ENCODE measurements around the gene ZCCHC24. TPM values are rescaled to one million over a fixed set of nuclear protein-coding genes. Genes with fewer than 3 reads are reported as not detected.

The ZCCHC24 gene
- total and polyA plus RNA-seq, 2 donors (not counting 3 experiments of a cell fraction or from before 2014, with no cell fraction given): 5.2 to 8.4 TPM

DNA sequence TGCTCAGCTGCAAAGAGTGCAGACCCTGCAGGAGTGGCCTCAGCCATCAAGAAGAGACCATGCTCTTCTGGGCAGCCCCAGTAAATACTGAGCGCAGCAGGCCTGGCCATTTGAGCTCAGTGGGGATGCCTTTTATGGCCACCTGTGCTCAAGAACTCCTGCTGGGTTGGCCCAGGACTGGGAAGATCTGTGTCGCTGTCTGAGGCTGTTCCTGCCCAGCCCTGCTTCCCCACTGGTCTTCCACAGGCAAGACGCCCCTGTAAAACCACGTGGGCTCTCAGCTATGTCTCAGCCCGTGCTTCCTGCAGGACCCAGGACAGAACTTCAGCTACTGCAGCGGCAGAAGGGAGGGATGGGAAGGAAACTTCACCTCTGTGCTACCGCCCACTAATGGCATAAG, 108.7 kb downstream of the ZCCHC24 start:
- ChIA-PET POLR2A (no interaction called here), CTCF (interaction anchor here (1.2 kb wide), 1 partner anchor 21 kb away, joined by 4 read pairs; no protein-coding TSS in a partner anchor)
- Histone ChIP-seq H3K9me1 (replicated peaks; ENCODE audit: control insufficient read depth, extremely low read depth, insufficient read depth, low read length) (no peaks in the 10 kb centered on the region), H3K36me3 (ENCODE audit: control insufficient read depth in 2 of 2, extremely low read depth in 1 of 2, insufficient read depth in 2 of 2, low read length in 2 of 2) (no peaks in the 10 kb centered on the region), H3K4me3 (replicated peaks in 1 of 3; ENCODE audit: insufficient read depth in 1 of 3, low read depth in 1 of 3, low read length in 3 of 3) (no peak overlapping the region), H3K27ac (ENCODE audit: insufficient read depth, low read depth, low read length) (no peak overlapping the region), H3K27me3 (ENCODE audit: control insufficient read depth in 2 of 2, insufficient read depth in 2 of 2, low read length in 2 of 2) (no peaks in the 10 kb centered on the region), H3K9me3 (replicated peaks; ENCODE audit: control insufficient read depth, insufficient read depth, low read length) (no peaks in the 10 kb centered on the region), H3K79me2 (ENCODE audit: control insufficient read depth, insufficient read depth, low read length) (no peaks in the 10 kb centered on the region), H4K20me1 (replicated peaks; ENCODE audit: control insufficient read depth, extremely low read depth, insufficient read depth, low read length) (no peaks in the 10 kb centered on the region), H3K4me2 (ENCODE audit: insufficient read depth, low read length) (no peak overlapping the region), H2AFZ (ENCODE audit: low read depth, low read length) (no peak overlapping the region), H3K4me1 (ENCODE audit: control insufficient read depth, extremely low read depth, insufficient read depth, low read length) (no peaks in the 10 kb centered on the region), H3K9ac (replicated peaks; ENCODE audit: extremely low read depth, insufficient read depth, low read length) (no peak overlapping the region)
- no TSS peak for BruUV-seq (replicated peaks)
- intact Hi-C loops (cut with micrococcal nuclease): no loop called here
- TF ChIP-seq POLR2AphosphoS5 (IDR thresholded peaks at IDR 0.05; ENCODE audit: insufficient read depth, low read depth, low read length): no peak
- no peak for TF ChIP-seq FOS (IDR thresholded peaks at IDR 0.05; ENCODE audit: borderline replicate concordance, insufficient read depth, low read length)
- TF ChIP-seq, protein P1, sequence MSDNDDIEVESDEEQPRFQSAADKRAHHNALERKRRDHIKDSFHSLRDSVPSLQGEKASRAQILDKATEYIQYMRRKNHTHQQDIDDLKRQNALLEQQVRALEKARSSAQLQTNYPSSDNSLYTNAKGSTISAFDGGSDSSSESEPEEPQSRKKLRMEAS (IDR thresholded peaks at IDR 0.05; ENCODE audit: insufficient read depth, insufficient read length): no peak
- FAIRE-seq (no peak), DNase-seq (ENCODE audit: low read depth, low spot score) (no peak)
- dilution Hi-C loops (cut with MboI; ENCODE audit: extremely low pct_ligation_motif_present, low sequenced_read_pairs): no loop called here

DNA sequence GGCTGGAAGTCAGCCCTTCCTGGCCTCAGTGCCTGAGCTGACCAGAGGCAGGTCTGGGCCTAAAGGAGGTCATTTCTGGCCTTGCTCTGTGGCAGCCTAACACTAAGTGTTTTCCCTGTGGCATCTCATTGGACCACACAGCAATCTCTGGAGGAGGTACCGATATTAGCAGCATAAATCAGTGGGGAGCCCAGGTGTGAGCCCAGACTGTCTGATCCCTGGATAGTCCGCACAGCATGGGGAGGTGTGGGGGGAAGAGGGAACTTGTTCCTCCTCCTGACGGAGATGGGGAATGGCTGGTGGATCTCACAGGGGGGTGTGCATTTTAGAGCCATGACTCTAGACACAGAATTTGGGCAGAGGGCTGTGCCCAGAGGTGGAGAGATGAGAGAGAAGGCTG, 109.1 kb downstream of the ZCCHC24 start:
- POLR2A ChIA-PET: no interaction called here
- H2AFZ ChIP-seq (ENCODE audit: low read depth, low read length): no peak overlapping the region
- BruUV-seq (replicated peaks): no TSS peak
- H3K4me1 ChIP-seq (ENCODE audit: control insufficient read depth, extremely low read depth, insufficient read depth, low read length): no peaks in the 10 kb centered on the region
- CTCF ChIA-PET: interaction anchor here (1.2 kb wide), 1 partner anchor 22 kb away, joined by 4 read pairs; no protein-coding TSS in a partner anchor
- dilution Hi-C loops (cut with MboI; ENCODE audit: extremely low pct_ligation_motif_present, low sequenced_read_pairs): no loop called here
- H3K27me3 ChIP-seq (ENCODE audit: control insufficient read depth in 2 of 2, insufficient read depth in 2 of 2, low read length in 2 of 2): no peaks in the 10 kb centered on the region
- no peaks in the 10 kb centered on the region for H3K79me2 ChIP-seq (ENCODE audit: control insufficient read depth, insufficient read depth, low read length)
- DNase-seq (ENCODE audit: low read depth, low spot score): no peak
- H3K9ac ChIP-seq (replicated peaks; ENCODE audit: extremely low read depth, insufficient read depth, low read length): no peak overlapping the region
- H3K4me2 ChIP-seq (ENCODE audit: insufficient read depth, low read length): no peak overlapping the region
- no peak overlapping the region for H3K27ac ChIP-seq (ENCODE audit: insufficient read depth, low read depth, low read length)
- intact Hi-C loops (cut with micrococcal nuclease): no loop called here
- H3K4me3 ChIP-seq (replicated peaks in 1 of 3; ENCODE audit: insufficient read depth in 1 of 3, low read depth in 1 of 3, low read length in 3 of 3): no peak overlapping the region
- no peaks in the 10 kb centered on the region for H3K9me3 ChIP-seq (replicated peaks; ENCODE audit: control insufficient read depth, insufficient read depth, low read length)
- H3K9me1 ChIP-seq (replicated peaks; ENCODE audit: control insufficient read depth, extremely low read depth, insufficient read depth, low read length): no peaks in the 10 kb centered on the region
- no peaks in the 10 kb centered on the region for H3K36me3 ChIP-seq (ENCODE audit: control insufficient read depth in 2 of 2, extremely low read depth in 1 of 2, insufficient read depth in 2 of 2, low read length in 2 of 2)
- FAIRE-seq: no peak
- H4K20me1 ChIP-seq (replicated peaks; ENCODE audit: control insufficient read depth, extremely low read depth, insufficient read depth, low read length): no peaks in the 10 kb centered on the region
- no peak for TF ChIP-seq POLR2A (IDR thresholded peaks at IDR 0.05; ENCODE audit: low read depth, low read length)
- TF ChIP-seq POLR2AphosphoS5 (IDR thresholded peaks at IDR 0.05; ENCODE audit: insufficient read depth, low read depth, low read length): no peak
- TF ChIP-seq, protein P1 (IDR thresholded peaks at IDR 0.05; ENCODE audit: insufficient read depth, insufficient read length): no peak
- no peak for TF ChIP-seq MYC (IDR thresholded peaks at IDR 0.05; ENCODE audit: low read depth, low read length)
- TF ChIP-seq GATA2 (IDR thresholded peaks at IDR 0.05; ENCODE audit: insufficient read depth, insufficient read length, low read depth, low read length): no peak
- TF ChIP-seq JUN (IDR thresholded peaks at IDR 0.05; ENCODE audit: borderline replicate concordance, insufficient read depth, insufficient read length, low read depth): no peak
- TF ChIP-seq, protein P2, sequence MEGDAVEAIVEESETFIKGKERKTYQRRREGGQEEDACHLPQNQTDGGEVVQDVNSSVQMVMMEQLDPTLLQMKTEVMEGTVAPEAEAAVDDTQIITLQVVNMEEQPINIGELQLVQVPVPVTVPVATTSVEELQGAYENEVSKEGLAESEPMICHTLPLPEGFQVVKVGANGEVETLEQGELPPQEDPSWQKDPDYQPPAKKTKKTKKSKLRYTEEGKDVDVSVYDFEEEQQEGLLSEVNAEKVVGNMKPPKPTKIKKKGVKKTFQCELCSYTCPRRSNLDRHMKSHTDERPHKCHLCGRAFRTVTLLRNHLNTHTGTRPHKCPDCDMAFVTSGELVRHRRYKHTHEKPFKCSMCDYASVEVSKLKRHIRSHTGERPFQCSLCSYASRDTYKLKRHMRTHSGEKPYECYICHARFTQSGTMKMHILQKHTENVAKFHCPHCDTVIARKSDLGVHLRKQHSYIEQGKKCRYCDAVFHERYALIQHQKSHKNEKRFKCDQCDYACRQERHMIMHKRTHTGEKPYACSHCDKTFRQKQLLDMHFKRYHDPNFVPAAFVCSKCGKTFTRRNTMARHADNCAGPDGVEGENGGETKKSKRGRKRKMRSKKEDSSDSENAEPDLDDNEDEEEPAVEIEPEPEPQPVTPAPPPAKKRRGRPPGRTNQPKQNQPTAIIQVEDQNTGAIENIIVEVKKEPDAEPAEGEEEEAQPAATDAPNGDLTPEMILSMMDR (IDR thresholded peaks at IDR 0.05; ENCODE audit: extremely low read depth in 1 of 2, insufficient read depth in 1 of 2, low read depth in 1 of 2, low read length in 2 of 2): no peak
- TF ChIP-seq FOS (IDR thresholded peaks at IDR 0.05; ENCODE audit: borderline replicate concordance, insufficient read depth, low read length): no peak
- TF ChIP-seq EZH2 (IDR thresholded peaks at IDR 0.05; ENCODE audit: borderline replicate concordance, low read depth, low read length, severe bottlenecking): no peak

Measured in endothelial cell of umbilical vein (primary cell).